GM10248 (cell line): ENCODE data around the gene GRID1.

Source experiments
- CTCF ChIA-PET: fragments of 300-600 bp; sonication (Branson Sonifier 250); formaldehyde crosslinking; extraction: SDS; loops from one replicate; lab custom pipeline; 2021; ENCODE audit warnings: antibody characterized with exemption; lab: Yijun Ruan, JAX
- POLR2A ChIA-PET: fragments of 350-650 bp; sonication (Branson Sonifier 250); formaldehyde crosslinking; extraction: SDS; loops from one replicate; lab custom pipeline; 2020; ENCODE audit warnings: antibody characterized with exemption; lab: Yijun Ruan, JAX
- DNase-seq: peaks from one replicate; pipeline ENCODE4 v3.0.0; 2012; ENCODE audit errors: extremely low spot score
- TF ChIP-seq, protein P1 (sequence below): IDR thresholded peaks from 2 replicates; pipeline ENCODE4 v1.5.1; 2012; ENCODE audit warnings: mild to moderate bottlenecking, low read depth; ENCODE audit errors: extremely low read depth, missing control alignments, control extremely low read depth

The GRID1 gene

DNA sequence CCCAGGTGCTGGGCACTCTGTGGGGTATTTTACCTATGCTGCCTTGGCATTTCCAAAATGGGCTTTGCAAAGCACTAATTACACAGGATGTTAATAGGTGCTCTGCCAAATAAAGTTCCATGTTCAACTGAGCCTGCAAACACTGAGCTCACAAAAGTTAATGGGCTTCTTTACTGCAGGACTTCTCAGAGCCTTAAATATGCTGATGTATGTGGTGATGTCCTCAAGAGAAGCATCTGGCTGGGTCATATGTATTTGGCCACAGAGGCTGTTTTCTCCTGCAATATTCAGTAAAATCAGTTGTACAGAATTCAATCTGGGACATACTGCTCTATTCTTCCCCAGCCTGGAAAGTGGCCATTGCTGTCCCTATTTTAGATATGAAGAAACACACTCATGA is 31.3 kb downstream of the GRID1 start:
- no peak for DNase-seq
- ChIA-PET POLR2A (no interaction called here), CTCF (interaction anchor here (1.0 kb wide), 1 partner anchor 10 kb away, joined by 4 read pairs; no protein-coding TSS in a partner anchor)
- TF ChIP-seq, protein P1, sequence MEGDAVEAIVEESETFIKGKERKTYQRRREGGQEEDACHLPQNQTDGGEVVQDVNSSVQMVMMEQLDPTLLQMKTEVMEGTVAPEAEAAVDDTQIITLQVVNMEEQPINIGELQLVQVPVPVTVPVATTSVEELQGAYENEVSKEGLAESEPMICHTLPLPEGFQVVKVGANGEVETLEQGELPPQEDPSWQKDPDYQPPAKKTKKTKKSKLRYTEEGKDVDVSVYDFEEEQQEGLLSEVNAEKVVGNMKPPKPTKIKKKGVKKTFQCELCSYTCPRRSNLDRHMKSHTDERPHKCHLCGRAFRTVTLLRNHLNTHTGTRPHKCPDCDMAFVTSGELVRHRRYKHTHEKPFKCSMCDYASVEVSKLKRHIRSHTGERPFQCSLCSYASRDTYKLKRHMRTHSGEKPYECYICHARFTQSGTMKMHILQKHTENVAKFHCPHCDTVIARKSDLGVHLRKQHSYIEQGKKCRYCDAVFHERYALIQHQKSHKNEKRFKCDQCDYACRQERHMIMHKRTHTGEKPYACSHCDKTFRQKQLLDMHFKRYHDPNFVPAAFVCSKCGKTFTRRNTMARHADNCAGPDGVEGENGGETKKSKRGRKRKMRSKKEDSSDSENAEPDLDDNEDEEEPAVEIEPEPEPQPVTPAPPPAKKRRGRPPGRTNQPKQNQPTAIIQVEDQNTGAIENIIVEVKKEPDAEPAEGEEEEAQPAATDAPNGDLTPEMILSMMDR: no peak

DNA sequence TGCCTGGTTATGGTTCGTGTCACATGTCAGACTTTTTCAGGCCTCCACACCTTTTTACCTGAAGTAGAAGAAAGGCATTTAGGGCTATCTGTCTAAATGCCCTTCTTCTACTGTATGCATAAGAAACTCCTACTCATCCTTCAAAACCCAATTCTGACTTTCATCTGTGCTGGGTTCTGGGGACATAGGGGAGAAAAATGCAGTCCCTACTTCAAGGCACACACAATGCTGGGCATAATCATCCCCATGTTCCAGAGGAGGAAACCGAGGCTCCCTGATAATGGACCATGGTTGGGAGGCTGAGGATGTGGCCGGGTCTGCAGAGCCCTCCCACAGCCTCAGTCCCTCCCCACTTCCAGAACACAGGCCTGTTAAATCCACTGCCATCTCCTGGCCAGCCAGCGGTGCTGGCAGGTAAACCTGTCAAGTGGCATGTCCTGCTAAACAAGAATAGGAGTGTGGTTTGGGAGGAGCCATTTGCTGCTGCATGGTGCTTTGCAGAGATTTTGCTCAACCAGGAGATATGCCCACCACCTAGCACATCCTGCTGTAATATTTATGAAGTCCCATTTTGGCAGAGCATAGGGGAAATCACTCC is 32.0 kb downstream of the GRID1 start:
- ChIA-PET CTCF (interaction anchor here (1.0 kb wide), 1 partner anchor 11 kb away, joined by 4 read pairs; no protein-coding TSS in a partner anchor), POLR2A (no interaction called here)
- TF ChIP-seq, protein P1: no peak
- DNase-seq: no peak

DNA sequence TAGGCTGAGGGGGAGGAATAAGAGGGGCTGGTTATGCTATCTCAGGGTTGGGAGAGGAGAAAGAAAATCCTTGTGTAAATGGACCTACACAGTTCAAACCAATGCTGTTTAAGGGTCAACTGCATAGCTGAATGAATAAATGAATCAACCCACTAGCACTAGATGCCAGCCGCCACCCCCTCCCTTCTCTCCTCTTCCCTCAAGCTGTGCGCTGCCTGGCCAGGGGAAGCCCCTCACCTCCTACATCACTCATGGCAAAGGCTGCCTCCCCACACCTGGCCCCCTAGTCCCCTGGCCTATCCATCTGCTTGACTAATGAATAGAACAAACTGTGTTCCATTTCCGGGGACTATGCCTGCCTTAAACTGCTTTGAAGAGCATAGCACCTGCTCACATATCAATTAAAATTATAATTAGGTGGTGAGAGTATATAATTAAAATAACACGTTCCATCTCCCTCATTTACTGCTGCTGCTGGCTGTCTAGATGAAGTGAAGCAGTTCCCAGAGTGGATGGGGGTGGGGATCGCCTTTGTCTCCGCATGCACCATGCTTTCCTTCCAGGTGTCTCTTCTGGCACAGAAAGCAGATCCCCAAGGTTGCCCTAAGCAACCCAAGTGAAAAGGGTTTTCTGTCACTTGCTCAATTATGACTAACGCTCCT is 32.6 kb downstream of the GRID1 start:
- TF ChIP-seq, protein P1: no peak
- POLR2A ChIA-PET: no interaction called here
- no peak for DNase-seq
- CTCF ChIA-PET: no interaction called here

DNA sequence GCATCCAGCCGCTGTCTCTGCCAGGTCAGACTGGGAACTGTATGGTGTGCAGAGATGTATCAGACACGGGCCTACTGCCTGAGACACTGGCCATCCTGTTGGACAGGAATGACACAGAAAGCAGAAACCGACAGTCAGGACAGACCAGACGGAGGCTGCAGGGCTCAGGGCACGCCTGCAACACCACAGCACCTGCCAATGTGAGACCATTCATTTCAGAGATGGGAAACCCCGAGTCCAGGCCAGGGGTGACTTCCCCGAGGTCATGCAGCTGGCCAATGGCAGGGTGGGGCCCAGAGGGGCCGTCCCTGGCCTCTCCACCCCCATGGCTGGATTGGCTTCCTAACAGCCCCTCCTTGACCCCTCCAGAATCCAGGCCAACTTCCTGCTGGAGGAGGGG is 34.7 kb downstream of the GRID1 start:
- TF ChIP-seq, protein P1: no peak
- ChIA-PET CTCF (interaction anchor here (1.2 kb wide), 1 partner anchor 17 kb away, joined by 3 read pairs; no protein-coding TSS in a partner anchor), POLR2A (no interaction called here)
- no peak for DNase-seq

DNA sequence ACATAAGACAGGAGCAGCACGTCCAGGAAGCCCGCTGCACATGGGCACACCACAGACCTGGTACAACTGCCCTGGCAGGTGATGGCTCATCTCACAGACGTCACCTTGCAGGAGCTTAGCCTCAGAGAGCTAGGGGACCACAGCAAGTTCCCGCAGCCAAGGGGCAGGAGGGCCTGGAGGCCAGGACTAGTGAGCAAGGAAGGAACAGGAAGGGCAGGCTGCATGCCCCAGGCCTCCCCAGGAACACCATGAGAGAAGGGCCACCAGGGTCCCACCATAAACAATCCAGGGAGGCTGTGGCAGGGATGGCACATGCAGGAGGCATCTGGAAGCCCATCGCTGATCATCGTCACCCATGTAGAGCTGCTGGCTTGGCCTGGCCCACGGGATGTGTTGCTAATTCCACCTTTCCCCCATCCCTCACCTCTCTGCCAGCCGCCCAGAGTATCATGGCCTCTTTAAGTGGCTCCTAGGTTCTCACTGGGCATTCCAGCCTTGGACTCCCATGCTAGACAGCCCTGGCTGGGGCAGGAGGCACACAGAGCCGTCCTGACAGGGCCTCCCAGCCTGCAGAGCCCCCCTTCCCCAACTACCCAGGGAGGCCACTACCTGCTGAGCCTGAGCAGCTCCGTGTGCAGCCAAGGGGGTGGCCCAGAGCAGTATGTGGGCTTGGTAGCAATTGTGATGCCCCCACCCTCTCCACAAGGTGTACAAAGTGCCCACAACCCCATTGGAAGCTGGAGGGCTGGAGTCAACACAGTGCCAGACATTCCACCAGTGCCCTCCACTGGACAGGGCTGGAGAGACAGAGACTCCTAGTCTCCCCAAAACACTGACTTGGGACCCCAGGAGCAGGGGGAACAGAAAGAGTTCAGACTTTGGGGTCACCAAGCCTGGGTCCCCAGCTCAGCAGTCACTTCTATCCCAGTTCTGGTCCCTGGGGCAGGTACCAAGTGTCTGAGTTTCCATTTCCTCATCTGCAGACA is 35.5 kb downstream of the GRID1 start:
- TF ChIP-seq, protein P1: no peak
- ChIA-PET POLR2A (no interaction called here), CTCF (interaction anchor here (2.0 kb wide), 1 partner anchor 30 kb away, joined by 4 read pairs; no protein-coding TSS in a partner anchor)
- DNase-seq: no peak
